Measurements from ENCODE around the gene ABHD6.
"Not testable (repeated sequence)": the region's sequence is repeated elsewhere in the genome, so short reads cannot be mapped to it uniquely, and the experiment has no call there.

ABHD6 gene

DNA sequence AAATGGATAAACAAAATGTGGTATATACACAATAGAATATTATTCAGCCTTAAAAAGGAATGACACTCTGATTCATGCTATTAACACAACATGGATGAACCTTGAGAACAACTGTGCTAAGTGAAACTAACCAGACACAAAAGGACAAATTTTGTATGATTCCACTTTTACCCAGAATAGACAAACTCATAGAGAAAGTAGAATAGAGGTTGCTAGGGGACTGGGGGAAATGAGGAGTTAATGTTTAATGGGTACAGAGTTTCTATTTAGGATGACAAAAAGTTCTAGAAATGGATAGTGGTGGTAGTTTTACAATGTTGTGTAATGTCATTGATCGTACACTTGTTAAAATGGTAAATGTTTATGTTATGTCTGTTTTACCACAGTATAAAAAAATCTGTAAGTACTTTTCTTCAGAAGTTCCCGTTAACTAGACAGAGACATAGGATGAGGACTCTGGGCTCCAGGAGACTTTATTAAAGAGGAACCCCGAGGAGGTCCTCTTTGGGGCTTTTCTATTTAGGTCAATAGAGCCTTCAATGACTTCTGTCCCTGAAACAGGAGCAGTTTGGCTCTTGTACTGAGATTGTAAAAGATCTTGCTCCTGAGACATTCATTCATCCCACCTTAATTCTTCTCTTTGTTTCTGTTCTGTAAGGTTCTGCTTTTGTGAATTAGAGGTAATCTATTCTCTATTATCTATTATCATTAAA, 24.5 kb downstream of the ABHD6 start:
- H3K36me3 ChIP-seq (ENCODE audit: control insufficient read depth, low read length), result no peaks in the 10 kb centered on the region
- TF ChIP-seq, protein P1, sequence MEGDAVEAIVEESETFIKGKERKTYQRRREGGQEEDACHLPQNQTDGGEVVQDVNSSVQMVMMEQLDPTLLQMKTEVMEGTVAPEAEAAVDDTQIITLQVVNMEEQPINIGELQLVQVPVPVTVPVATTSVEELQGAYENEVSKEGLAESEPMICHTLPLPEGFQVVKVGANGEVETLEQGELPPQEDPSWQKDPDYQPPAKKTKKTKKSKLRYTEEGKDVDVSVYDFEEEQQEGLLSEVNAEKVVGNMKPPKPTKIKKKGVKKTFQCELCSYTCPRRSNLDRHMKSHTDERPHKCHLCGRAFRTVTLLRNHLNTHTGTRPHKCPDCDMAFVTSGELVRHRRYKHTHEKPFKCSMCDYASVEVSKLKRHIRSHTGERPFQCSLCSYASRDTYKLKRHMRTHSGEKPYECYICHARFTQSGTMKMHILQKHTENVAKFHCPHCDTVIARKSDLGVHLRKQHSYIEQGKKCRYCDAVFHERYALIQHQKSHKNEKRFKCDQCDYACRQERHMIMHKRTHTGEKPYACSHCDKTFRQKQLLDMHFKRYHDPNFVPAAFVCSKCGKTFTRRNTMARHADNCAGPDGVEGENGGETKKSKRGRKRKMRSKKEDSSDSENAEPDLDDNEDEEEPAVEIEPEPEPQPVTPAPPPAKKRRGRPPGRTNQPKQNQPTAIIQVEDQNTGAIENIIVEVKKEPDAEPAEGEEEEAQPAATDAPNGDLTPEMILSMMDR (IDR thresholded peaks at IDR 0.05; ENCODE audit: low read depth, low read length, poor library complexity, severe bottlenecking), result no peak
- TF ChIP-seq EZH2phosphoT487 (IDR thresholded peaks at IDR 0.05; ENCODE audit: borderline replicate concordance, low read length), result no peak
- no peak overlapping the region for H3K4me3 ChIP-seq (ENCODE audit: low read length)
- no peak overlapping the region for H3K27ac ChIP-seq (ENCODE audit: low read depth, low read length)
- no peaks in the 10 kb centered on the region for H4K20me1 ChIP-seq (ENCODE audit: control insufficient read depth, insufficient read depth, low read depth, low read length)
- H3K79me2 ChIP-seq (ENCODE audit: control insufficient read depth, low read length), result no peaks in the 10 kb centered on the region
- H3F3A ChIP-seq (ENCODE audit: control insufficient read depth, insufficient read depth), result no peaks in the 10 kb centered on the region
- no peaks in the 10 kb centered on the region for H3K9me2 ChIP-seq (replicated peaks; ENCODE audit: control insufficient read depth, low read length)
- H3K27me3 ChIP-seq (ENCODE audit: control insufficient read depth, low read length), result no peaks in the 10 kb centered on the region
- no peaks in the 10 kb centered on the region for H3K9me3 ChIP-seq (ENCODE audit: control insufficient read depth, insufficient read depth, low read length)
- H3K4me2 ChIP-seq (ENCODE audit: low read length), result no peak overlapping the region
- H3K4me1 ChIP-seq (ENCODE audit: control insufficient read depth, low read length), result no peaks in the 10 kb centered on the region

DNA sequence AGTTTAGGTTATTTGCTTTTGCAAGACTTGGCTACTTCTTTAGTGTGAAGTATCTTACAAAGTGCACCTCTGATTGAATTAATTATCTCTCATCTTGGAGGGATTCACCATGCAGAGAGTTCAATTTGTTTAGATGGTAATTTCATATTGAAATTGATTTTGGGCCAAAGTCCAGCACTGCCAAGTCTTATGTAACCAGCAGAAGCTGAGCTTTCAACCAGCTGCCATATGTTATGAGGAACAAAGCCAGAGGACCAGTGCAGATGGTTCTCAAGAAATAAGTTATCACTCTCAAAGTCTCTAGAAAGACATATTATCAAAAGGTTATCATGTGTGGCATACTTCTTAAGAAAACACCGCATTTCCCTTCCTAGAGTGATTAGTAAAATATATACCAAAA, 29.0 kb downstream of the ABHD6 start:
- H3K4me2 ChIP-seq (ENCODE audit: low read length), result no peak overlapping the region
- no peaks in the 10 kb centered on the region for H3K9me3 ChIP-seq (ENCODE audit: control insufficient read depth, insufficient read depth, low read length)
- H3K27ac ChIP-seq (ENCODE audit: low read depth, low read length), result no peak overlapping the region
- TF ChIP-seq, protein P1 (IDR thresholded peaks at IDR 0.05; ENCODE audit: low read depth, low read length, poor library complexity, severe bottlenecking), result no peak
- H4K20me1 ChIP-seq (ENCODE audit: control insufficient read depth, insufficient read depth, low read depth, low read length), result no peaks in the 10 kb centered on the region
- no peaks in the 10 kb centered on the region for H3K4me1 ChIP-seq (ENCODE audit: control insufficient read depth, low read length)
- no peaks in the 10 kb centered on the region for H3K79me2 ChIP-seq (ENCODE audit: control insufficient read depth, low read length)
- no peak overlapping the region for H3K4me3 ChIP-seq (ENCODE audit: low read length)
- H3K36me3 ChIP-seq (ENCODE audit: control insufficient read depth, low read length), result no peaks in the 10 kb centered on the region
- no peaks in the 10 kb centered on the region for H3K27me3 ChIP-seq (ENCODE audit: control insufficient read depth, low read length)
- H3K9me2 ChIP-seq (replicated peaks; ENCODE audit: control insufficient read depth, low read length), result no peaks in the 10 kb centered on the region
- no peaks in the 10 kb centered on the region for H3F3A ChIP-seq (ENCODE audit: control insufficient read depth, insufficient read depth)

DNA sequence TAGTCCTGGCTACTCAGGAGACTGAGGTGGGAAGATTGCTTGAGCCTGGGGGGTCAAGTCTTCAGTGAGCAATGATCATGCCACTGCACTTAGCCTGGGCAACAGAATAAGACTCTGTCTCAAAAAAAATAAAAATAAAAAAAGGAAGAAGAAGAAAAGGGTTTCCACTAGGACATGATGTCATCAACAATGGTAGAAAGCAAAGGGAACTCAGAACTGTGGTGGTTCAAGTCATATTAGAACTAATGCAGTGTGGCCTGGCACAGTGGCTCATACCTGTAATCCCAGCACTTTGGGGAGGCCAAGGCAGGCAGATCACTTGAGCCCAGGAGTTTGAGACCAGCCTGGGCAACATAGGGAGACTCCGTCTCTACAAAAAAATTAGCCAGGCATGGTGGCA, 30.0 kb downstream of the ABHD6 start:
- H3K36me3 ChIP-seq (ENCODE audit: control insufficient read depth, low read length); H3K27ac ChIP-seq (ENCODE audit: low read depth, low read length); H3K79me2 ChIP-seq (ENCODE audit: control insufficient read depth, low read length); H3K4me3 ChIP-seq (ENCODE audit: low read length); H4K20me1 ChIP-seq (ENCODE audit: control insufficient read depth, insufficient read depth, low read depth, low read length); H3K4me2 ChIP-seq (ENCODE audit: low read length); H3K9me3 ChIP-seq (ENCODE audit: control insufficient read depth, insufficient read depth, low read length); H3K27me3 ChIP-seq (ENCODE audit: control insufficient read depth, low read length); H3K9me2 ChIP-seq (replicated peaks; ENCODE audit: control insufficient read depth, low read length); H3K4me1 ChIP-seq (ENCODE audit: control insufficient read depth, low read length); H3F3A ChIP-seq (ENCODE audit: control insufficient read depth, insufficient read depth): not testable (repeated sequence)

DNA sequence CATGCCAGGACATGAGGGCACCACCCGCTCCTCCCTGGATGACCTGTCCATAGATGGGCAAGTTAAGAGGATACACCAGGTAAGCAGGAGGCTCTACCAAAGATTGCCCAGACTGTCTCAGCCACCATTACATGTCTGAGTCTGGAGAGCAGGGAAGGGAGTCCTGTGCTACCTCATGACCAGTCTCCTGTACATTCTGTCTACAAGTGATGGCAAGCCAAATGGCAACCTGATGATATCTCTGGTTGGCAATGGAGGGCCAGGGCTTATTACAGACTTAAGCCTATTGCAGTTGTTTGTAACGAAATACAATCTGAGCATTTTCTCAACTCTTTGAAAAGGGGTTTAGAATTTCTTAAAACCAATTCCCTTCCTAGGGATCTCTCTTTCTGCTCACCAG, 31.8 kb downstream of the ABHD6 start:
- no peaks in the 10 kb centered on the region for H3K27me3 ChIP-seq (ENCODE audit: control insufficient read depth, low read length)
- no peak overlapping the region for H3K4me3 ChIP-seq (ENCODE audit: low read length)
- H3K9me3 ChIP-seq (ENCODE audit: control insufficient read depth, insufficient read depth, low read length), result no peaks in the 10 kb centered on the region
- no peak overlapping the region for H3K4me2 ChIP-seq (ENCODE audit: low read length)
- no peaks in the 10 kb centered on the region for H3K9me2 ChIP-seq (replicated peaks; ENCODE audit: control insufficient read depth, low read length)
- H3F3A ChIP-seq (ENCODE audit: control insufficient read depth, insufficient read depth), result no peaks in the 10 kb centered on the region
- H3K36me3 ChIP-seq (ENCODE audit: control insufficient read depth, low read length), result no peaks in the 10 kb centered on the region
- H3K4me1 ChIP-seq (ENCODE audit: control insufficient read depth, low read length), result no peaks in the 10 kb centered on the region
- no peaks in the 10 kb centered on the region for H4K20me1 ChIP-seq (ENCODE audit: control insufficient read depth, insufficient read depth, low read depth, low read length)
- no peaks in the 10 kb centered on the region for H3K79me2 ChIP-seq (ENCODE audit: control insufficient read depth, low read length)
- H3K27ac ChIP-seq (ENCODE audit: low read depth, low read length), result no peak overlapping the region
- TF ChIP-seq, protein P1 (IDR thresholded peaks at IDR 0.05; ENCODE audit: low read depth, low read length, poor library complexity, severe bottlenecking), result no peak
- no peak for TF ChIP-seq EZH2phosphoT487 (IDR thresholded peaks at IDR 0.05; ENCODE audit: borderline replicate concordance, low read length)

Data from DOHH2 (cell line).